WERI-Rb-1 (cell line): Measurements from ENCODE around the gene ADGRL2.

Experiments
- DNase-seq: peaks from one replicate; pipeline ENCODE4 v3.0.0-alpha.2; 2020
- H3K27ac ChIP-seq: fragments of 250-450 bp; sonication (Bioruptor Pico); 2 replicates; pipeline ENCODE4 v1.5.1; 2020; ENCODE audit warnings: mild to moderate bottlenecking, moderate library complexity
- H3K27me3 ChIP-seq: fragments of 250-450 bp; sonication (Bioruptor Pico); 2 replicates; pipeline ENCODE4 v1.5.1; 2021; ENCODE audit warnings: mild to moderate bottlenecking, low read depth, moderate library complexity; ENCODE audit not compliant: insufficient read depth, severe bottlenecking
- H3K36me3 ChIP-seq: fragments of 250-450 bp; sonication (Bioruptor Pico); 2 replicates; pipeline ENCODE4 v1.5.1; 2020; ENCODE audit warnings: mild to moderate bottlenecking, moderate library complexity
- H3K4me3 ChIP-seq: 2 replicates; pipeline ENCODE4 v1.5.1; 2011; ENCODE audit warnings: low read depth, mild to moderate bottlenecking, control low read depth, low read length
- H3K9me3 ChIP-seq: fragments of 250-450 bp; sonication (Bioruptor Pico); 2 replicates; pipeline ENCODE4 v1.5.1; 2021; ENCODE audit warnings: mild to moderate bottlenecking, moderate library complexity; ENCODE audit not compliant: severe bottlenecking
- TF ChIP-seq, protein P1 (sequence below): IDR thresholded peaks from 2 replicates; pipeline ENCODE4 v1.5.1; 2011; ENCODE audit warnings: low read depth, mild to moderate bottlenecking, control low read depth, inconsistent platforms, low read length

The ADGRL2 gene

DNA sequence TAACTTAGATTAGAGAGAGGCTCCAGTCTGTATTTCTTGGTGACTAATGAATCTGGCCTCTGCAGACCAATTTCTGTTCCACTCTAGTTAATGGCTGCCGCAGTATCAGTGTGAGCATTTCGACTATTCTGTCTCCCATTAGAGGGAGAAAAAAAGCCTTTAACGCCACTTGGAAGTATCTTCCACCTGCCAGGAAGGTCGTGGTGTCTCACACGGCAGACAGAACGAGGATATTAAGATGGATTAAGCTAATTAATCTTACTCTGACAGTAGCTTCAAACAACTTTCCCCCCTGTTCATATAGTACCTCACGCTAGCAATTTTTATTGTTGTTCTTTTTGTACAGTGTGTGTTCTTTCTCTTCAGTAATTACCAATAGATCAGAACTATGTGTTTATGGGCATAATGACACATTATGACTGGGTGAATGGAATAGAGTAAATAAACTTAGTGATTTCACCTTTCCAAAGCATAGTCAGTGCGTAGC, 153.8 kb downstream of the ADGRL2 start:
- no peaks in the 10 kb centered on the region for H3K27me3 ChIP-seq
- H3K9me3 ChIP-seq, result no peaks in the 10 kb centered on the region
- peak; percentile 34 for DNase-seq
- H3K27ac ChIP-seq, result no peak overlapping the region
- peaks cover 61% of the 10 kb centered on the region for H3K36me3 ChIP-seq
- H3K4me3 ChIP-seq, result no peak overlapping the region
- TF ChIP-seq, protein P1, sequence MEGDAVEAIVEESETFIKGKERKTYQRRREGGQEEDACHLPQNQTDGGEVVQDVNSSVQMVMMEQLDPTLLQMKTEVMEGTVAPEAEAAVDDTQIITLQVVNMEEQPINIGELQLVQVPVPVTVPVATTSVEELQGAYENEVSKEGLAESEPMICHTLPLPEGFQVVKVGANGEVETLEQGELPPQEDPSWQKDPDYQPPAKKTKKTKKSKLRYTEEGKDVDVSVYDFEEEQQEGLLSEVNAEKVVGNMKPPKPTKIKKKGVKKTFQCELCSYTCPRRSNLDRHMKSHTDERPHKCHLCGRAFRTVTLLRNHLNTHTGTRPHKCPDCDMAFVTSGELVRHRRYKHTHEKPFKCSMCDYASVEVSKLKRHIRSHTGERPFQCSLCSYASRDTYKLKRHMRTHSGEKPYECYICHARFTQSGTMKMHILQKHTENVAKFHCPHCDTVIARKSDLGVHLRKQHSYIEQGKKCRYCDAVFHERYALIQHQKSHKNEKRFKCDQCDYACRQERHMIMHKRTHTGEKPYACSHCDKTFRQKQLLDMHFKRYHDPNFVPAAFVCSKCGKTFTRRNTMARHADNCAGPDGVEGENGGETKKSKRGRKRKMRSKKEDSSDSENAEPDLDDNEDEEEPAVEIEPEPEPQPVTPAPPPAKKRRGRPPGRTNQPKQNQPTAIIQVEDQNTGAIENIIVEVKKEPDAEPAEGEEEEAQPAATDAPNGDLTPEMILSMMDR, result no peak

DNA sequence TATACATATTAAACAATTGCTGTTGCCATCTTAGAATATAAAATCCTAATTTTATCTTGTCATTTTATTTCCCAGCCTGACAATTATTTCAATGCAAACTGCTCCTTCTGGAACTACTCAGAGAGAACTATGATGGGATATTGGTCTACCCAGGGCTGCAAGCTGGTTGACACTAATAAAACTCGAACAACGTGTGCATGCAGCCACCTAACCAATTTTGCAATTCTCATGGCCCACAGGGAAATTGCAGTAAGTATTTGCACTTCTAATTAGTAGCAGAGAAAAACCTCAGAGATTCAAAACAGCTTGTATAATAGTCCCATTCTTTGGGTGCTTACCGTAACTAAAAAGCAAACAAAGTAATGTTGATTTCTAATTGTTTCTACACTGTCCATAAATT, 167.2 kb downstream of the ADGRL2 start:
- Histone ChIP-seq H3K9me3 (no peaks in the 10 kb centered on the region), H3K27me3 (no peaks in the 10 kb centered on the region), H3K4me3 (no peak overlapping the region), H3K36me3 (peaks cover 55% of the 10 kb centered on the region), H3K27ac (no peak overlapping the region)
- TF ChIP-seq, protein P1, result no peak
- DNase-seq, result no peak

DNA sequence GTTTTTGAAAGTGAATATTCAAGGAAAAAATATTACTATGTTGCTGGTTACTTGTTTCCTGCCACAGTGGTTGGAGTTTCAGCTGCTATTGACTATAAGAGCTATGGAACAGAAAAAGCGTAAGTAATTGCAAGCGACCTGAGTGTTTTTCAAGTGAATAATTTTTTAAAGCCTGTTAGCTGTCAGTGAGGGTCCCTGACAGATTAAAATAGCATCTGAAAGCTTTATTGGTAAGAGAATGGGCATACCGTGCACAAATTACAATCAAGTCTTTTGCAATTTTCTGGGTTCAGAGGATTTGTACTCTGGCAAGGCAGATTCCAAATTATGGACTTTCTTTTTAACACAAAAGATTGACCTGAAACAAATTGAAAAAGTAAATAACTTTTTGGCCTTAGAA, 169.7 kb downstream of the ADGRL2 start:
- peaks cover 70% of the 10 kb centered on the region for H3K36me3 ChIP-seq
- no peaks in the 10 kb centered on the region for H3K9me3 ChIP-seq
- H3K27ac ChIP-seq, result no peak overlapping the region
- TF ChIP-seq, protein P1, result no peak
- no peak overlapping the region for H3K4me3 ChIP-seq
- DNase-seq, result no peak
- H3K27me3 ChIP-seq, result no peaks in the 10 kb centered on the region

DNA sequence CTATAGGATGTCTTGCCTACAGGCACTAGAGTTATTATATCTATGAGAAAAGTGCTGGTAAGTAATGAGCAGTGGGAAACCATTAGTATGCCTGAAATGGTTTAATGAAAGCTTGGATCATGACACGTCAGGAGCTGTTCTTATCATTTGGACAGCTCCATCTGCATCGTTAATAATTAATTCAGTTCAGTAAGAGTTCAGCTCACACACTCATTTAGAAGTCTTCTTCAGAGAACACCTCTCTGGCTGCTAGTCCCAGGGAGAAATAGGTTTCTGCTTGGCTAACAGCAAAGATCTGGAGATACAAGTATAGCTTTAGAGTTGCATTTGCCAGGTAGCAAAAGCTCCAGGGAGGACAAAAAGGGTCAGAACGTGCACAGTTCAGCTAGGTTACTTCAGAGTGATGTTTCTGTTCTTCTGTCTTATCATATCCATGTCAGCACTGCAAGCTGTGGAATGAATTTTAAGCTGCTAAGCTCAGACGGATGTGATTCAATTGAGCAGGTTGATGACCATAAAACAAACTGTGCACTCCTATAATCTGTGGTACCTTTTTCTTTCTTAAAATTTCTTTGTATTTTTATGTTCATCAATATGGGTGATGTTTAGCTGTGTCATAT, 173.6 kb downstream of the ADGRL2 start:
- Histone ChIP-seq H3K9me3 (no peaks in the 10 kb centered on the region), H3K36me3 (peaks cover 50% of the 10 kb centered on the region), H3K27ac (no peak overlapping the region), H3K4me3 (no peak overlapping the region), H3K27me3 (no peaks in the 10 kb centered on the region)
- DNase-seq, result no peak
- TF ChIP-seq, protein P1, result no peak

DNA sequence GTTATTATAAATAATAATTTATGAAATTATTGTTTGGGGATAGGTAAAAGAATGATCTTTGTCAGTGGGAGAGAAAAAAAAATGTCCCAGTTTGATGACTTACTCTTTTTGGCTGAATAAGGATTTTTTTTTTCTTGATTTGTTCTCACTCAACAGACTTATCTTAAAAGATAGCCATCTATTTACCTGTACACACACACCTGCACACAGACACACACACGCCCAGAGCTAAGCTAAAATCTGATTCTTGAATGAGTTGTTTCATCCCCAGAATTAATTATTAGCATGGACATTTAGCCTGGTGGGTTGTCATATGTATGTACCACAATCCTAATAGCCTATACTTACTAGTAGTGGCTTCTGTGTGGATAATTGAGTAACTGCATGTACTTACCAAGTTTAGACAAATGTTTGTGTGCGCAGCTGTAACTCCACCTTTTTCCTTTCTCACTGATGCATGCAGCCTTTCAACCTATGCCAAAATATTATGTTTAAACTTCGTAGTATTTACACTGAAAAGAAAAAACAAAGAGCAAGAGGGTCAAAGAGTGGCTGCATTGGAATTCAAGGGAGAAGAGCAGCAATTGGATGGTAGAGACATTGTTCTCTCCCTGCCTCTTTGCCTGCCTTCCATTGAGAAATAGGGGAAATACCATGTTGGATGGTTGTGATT, 174.3 kb downstream of the ADGRL2 start:
- H3K4me3 ChIP-seq, result no peak overlapping the region
- TF ChIP-seq, protein P1, result no peak
- H3K27me3 ChIP-seq, result no peaks in the 10 kb centered on the region
- DNase-seq, result no peak
- no peak overlapping the region for H3K27ac ChIP-seq
- H3K9me3 ChIP-seq, result no peaks in the 10 kb centered on the region
- peaks cover 47% of the 10 kb centered on the region for H3K36me3 ChIP-seq
